Measurements from ENCODE around the gene BLOC1S2.

Gene BLOC1S2

GRCh38 chr10:100223879-100224278 lies 62.6 kb downstream of the BLOC1S2 start:
- no peak for DNase-seq (ENCODE audit: low spot score)
- no peak for TF ChIP-seq CTCF (IDR thresholded peaks at IDR 0.05; ENCODE audit: extremely low read depth, missing control alignments)

Data from GM20000 (cell line).